ENCODE data around the gene GRIK5. TPM values are rescaled to one million over a fixed set of nuclear protein-coding genes. Genes with fewer than 3 reads are reported as not detected.
"Not testable (repeated sequence)": the region's sequence is repeated elsewhere in the genome, so short reads cannot be mapped to it uniquely, and the experiment has no call there.

GRIK5 gene
- total and polyA plus RNA-seq, 4 donors: 0.26 to 1.6 (median 0.55) TPM

- H3K27me3 ChIP-seq (ENCODE audit: control insufficient read depth in 3 of 3, insufficient read depth in 3 of 3, low read length in 2 of 3): no peaks in the 10 kb centered on the region
- DNase-seq (no peak), ATAC-seq (ENCODE audit: insufficient read depth, low FRiP score) (no peak)
- no peaks in the 10 kb centered on the region for H3K36me3 ChIP-seq (ENCODE audit: control insufficient read depth in 4 of 4, insufficient read depth in 4 of 4, low read length in 4 of 4)
- whole genome bisulfite sequencing, 2 donors: 87 to 90% methylated on average over 7 of the region's 7 CpGs
- no peak overlapping the region for H3K27ac ChIP-seq (ENCODE audit: low read depth in 1 of 2, low read length in 1 of 2)
- H3K9me3 ChIP-seq (ENCODE audit: control insufficient read depth in 4 of 4, insufficient read depth in 3 of 4, low read length in 3 of 4): peaks cover 0 to 2% (median 0%) of the 10 kb centered on the region in 4 donors
- H3K9ac ChIP-seq (ENCODE audit: insufficient read depth in 1 of 2, low read length in 2 of 2): no peak overlapping the region
- no peak overlapping the region for H3K4me3 ChIP-seq
- no peaks in the 10 kb centered on the region for H3K4me1 ChIP-seq (ENCODE audit: control insufficient read depth in 5 of 5, insufficient read depth in 5 of 5, low read length in 5 of 5)
- TF ChIP-seq CTCF (IDR thresholded peaks at IDR 0.05; ENCODE audit: control extremely low read depth, extremely low read depth): no peak
Measured at GRCh38 chr19:42045575-42045974, 24.4 kb downstream of the GRIK5 start.

- no peak for TF ChIP-seq CTCF (IDR thresholded peaks at IDR 0.05; ENCODE audit: control extremely low read depth, extremely low read depth)
- no peaks in the 10 kb centered on the region for H3K27me3 ChIP-seq (ENCODE audit: control insufficient read depth in 3 of 3, insufficient read depth in 3 of 3, low read length in 2 of 3)
- H3K4me3 ChIP-seq: no peak overlapping the region
- DNase-seq (no peak), ATAC-seq (ENCODE audit: insufficient read depth, low FRiP score) (no peak)
- no peaks in the 10 kb centered on the region for H3K36me3 ChIP-seq (ENCODE audit: control insufficient read depth in 4 of 4, insufficient read depth in 4 of 4, low read length in 4 of 4)
- 89 to 93% methylated on average over 30 of the region's 30 CpGs for WGBS, 2 donors
- no peak overlapping the region for H3K27ac ChIP-seq (ENCODE audit: low read depth in 1 of 2, low read length in 1 of 2)
- no peak overlapping the region for H3K9ac ChIP-seq (ENCODE audit: insufficient read depth in 1 of 2, low read length in 2 of 2)
- peaks cover 0 to 4% (median 0%) of the 10 kb centered on the region in 4 donors for H3K9me3 ChIP-seq (ENCODE audit: control insufficient read depth in 4 of 4, insufficient read depth in 3 of 4, low read length in 3 of 4)
- peaks cover 0 to 3% (median 0%) of the 10 kb centered on the region in 5 donors for H3K4me1 ChIP-seq (ENCODE audit: control insufficient read depth in 5 of 5, insufficient read depth in 5 of 5, low read length in 5 of 5)
Measured at GRCh38 chr19:42042455-42043170, 27.4 kb downstream of the GRIK5 start.

- not testable (repeated sequence) for ATAC-seq (ENCODE audit: insufficient read depth, low FRiP score); H3K9ac ChIP-seq (ENCODE audit: insufficient read depth in 1 of 2, low read length in 2 of 2)
- WGBS, 2 donors: 91 to 94% methylated on average over 9 of the region's 9 CpGs
Measured at GRCh38 chr19:42040491-42040890, 29.5 kb downstream of the GRIK5 start.

GRCh38 chr19:42040031-42040430 is 30.0 kb downstream of the GRIK5 start:
- H3K9ac ChIP-seq (ENCODE audit: insufficient read depth in 1 of 2, low read length in 2 of 2): no peak overlapping the region
- no peak overlapping the region for H3K4me3 ChIP-seq
- no peak for TF ChIP-seq CTCF (IDR thresholded peaks at IDR 0.05; ENCODE audit: control extremely low read depth, extremely low read depth)
- ATAC-seq (ENCODE audit: insufficient read depth, low FRiP score) (no peak), DNase-seq (no peak)
- no peak overlapping the region for H3K27ac ChIP-seq (ENCODE audit: low read depth in 1 of 2, low read length in 1 of 2)
- H3K36me3 ChIP-seq (ENCODE audit: control insufficient read depth in 4 of 4, insufficient read depth in 4 of 4, low read length in 4 of 4): no peaks in the 10 kb centered on the region
- H3K4me1 ChIP-seq (ENCODE audit: control insufficient read depth in 5 of 5, insufficient read depth in 5 of 5, low read length in 5 of 5): peaks cover 0 to 3% (median 0%) of the 10 kb centered on the region in 5 donors
- H3K9me3 ChIP-seq (ENCODE audit: control insufficient read depth in 4 of 4, insufficient read depth in 3 of 4, low read length in 3 of 4): peaks cover 0 to 2% (median 0%) of the 10 kb centered on the region in 4 donors
- no peaks in the 10 kb centered on the region for H3K27me3 ChIP-seq (ENCODE audit: control insufficient read depth in 3 of 3, insufficient read depth in 3 of 3, low read length in 2 of 3)

More at GRCh38 chr19:42040491-42040890, 29.5 kb downstream of the GRIK5 start:
- not testable (repeated sequence) for H3K9me3 ChIP-seq (ENCODE audit: control insufficient read depth in 4 of 4, insufficient read depth in 3 of 4, low read length in 3 of 4); H3K4me1 ChIP-seq (ENCODE audit: control insufficient read depth in 5 of 5, insufficient read depth in 5 of 5, low read length in 5 of 5); H3K4me3 ChIP-seq; H3K36me3 ChIP-seq (ENCODE audit: control insufficient read depth in 4 of 4, insufficient read depth in 4 of 4, low read length in 4 of 4); H3K27me3 ChIP-seq (ENCODE audit: control insufficient read depth in 3 of 3, insufficient read depth in 3 of 3, low read length in 2 of 3); DNase-seq; H3K27ac ChIP-seq (ENCODE audit: low read depth in 1 of 2, low read length in 1 of 2)

Measured in lung (tissue), 12 donors.